Bronchial epithelial cell (primary cell): ENCODE measurements around the gene ELOVL5. TPM values are rescaled to one million over a fixed set of nuclear protein-coding genes. Genes with fewer than 3 reads are reported as not detected.

Experiments
- DNase-seq: peaks from one replicate; pipeline ENCODE4 v3.0.0-alpha.2; 2010; ENCODE audit warnings: low read depth
- FAIRE-seq: peaks from 2 replicates; lab custom pipeline; 2011; peaks lifted over from hg19 to GRCh38; lab: Jason Lieb, UNC
- H3K27me3 ChIP-seq: 2 replicates; pipeline ENCODE4 v1.5.1; 2011; ENCODE audit warnings: low read length; ENCODE audit not compliant: control insufficient read depth, insufficient read depth
- H3K36me3 ChIP-seq: 2 replicates; pipeline ENCODE4 v1.5.1; 2011; ENCODE audit warnings: low read length; ENCODE audit not compliant: control insufficient read depth, insufficient read depth
- H3K4me3 ChIP-seq: 2 replicates; pipeline ENCODE4 v1.5.1; 2011; ENCODE audit warnings: mild to moderate bottlenecking, low read depth, low read length, control low read depth
- total RNA-seq: library from RNA; depleted of rRNA; stranded (reverse); fragments of >200 nt; gene quantifications from 2 replicates; pipeline ENCODE4 v1.2.1, GENCODE V29; 2014
- TF ChIP-seq, protein P1 (sequence below): IDR thresholded peaks from 2 replicates; pipeline ENCODE4 v1.5.1; 2011; ENCODE audit warnings: mild to moderate bottlenecking, moderate library complexity, low read length, control low read depth, inconsistent platforms; ENCODE audit not compliant: insufficient read depth, severe bottlenecking

ELOVL5 gene
- total RNA-seq, 1 donor from 2014 or later, result 42.1 TPM

DNA sequence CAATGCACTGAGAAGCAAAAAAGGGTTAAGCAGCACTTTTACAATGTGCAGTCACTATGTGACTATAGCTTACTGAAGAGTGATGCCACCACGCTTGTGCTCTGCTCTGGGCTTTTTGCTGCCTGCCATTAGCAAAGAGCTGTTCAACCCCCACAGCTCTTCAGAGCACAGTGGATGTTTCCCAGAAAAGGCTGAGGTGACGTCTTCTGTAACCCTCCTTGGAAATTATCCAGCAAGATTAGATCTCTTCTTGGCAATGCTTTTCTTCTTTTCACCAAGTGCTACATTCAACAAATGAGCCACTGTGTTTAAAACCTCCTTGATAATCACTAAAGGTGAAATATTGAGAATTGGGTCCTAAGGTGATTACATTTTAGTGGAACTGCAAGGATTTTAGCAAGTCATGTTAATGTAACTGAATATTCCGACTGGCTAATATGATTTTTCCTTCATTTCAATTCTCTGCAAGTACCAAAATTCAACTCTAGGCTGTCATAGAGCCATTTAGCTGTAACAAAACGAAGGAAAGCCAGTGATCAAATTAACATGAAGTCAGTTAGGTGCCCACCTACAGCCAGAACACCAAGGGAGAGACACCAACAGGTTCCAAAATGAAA is 34.9 kb downstream of the ELOVL5 start:
- TF ChIP-seq, protein P1, sequence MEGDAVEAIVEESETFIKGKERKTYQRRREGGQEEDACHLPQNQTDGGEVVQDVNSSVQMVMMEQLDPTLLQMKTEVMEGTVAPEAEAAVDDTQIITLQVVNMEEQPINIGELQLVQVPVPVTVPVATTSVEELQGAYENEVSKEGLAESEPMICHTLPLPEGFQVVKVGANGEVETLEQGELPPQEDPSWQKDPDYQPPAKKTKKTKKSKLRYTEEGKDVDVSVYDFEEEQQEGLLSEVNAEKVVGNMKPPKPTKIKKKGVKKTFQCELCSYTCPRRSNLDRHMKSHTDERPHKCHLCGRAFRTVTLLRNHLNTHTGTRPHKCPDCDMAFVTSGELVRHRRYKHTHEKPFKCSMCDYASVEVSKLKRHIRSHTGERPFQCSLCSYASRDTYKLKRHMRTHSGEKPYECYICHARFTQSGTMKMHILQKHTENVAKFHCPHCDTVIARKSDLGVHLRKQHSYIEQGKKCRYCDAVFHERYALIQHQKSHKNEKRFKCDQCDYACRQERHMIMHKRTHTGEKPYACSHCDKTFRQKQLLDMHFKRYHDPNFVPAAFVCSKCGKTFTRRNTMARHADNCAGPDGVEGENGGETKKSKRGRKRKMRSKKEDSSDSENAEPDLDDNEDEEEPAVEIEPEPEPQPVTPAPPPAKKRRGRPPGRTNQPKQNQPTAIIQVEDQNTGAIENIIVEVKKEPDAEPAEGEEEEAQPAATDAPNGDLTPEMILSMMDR, result no peak
- no peak for FAIRE-seq
- DNase-seq, result no peak
- H3K27me3 ChIP-seq, result no peaks in the 10 kb centered on the region
- no peak overlapping the region for H3K4me3 ChIP-seq
- H3K36me3 ChIP-seq, result no peaks in the 10 kb centered on the region

DNA sequence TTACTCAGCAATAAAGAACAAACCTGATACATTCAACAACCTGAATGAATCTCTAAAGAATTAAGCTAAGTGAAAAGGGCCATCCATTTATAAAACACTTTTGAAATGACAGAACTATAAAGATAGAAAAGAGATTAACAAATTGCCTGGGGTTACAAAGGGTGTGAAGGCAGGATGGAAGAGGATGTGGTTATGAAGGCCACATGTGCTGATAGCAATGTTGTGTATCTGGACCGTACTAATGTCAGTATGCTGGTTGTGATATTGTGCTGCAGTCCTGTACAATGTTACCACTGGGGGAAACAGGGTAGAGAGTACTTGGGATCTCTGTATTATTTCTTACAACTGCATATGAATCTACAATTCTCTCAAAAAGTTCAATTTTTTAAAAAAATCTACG is 36.4 kb downstream of the ELOVL5 start:
- TF ChIP-seq, protein P1, result no peak
- Histone ChIP-seq H3K27me3 (no peaks in the 10 kb centered on the region), H3K36me3 (no peaks in the 10 kb centered on the region), H3K4me3 (no peak overlapping the region)
- no peak for FAIRE-seq
- no peak for DNase-seq

DNA sequence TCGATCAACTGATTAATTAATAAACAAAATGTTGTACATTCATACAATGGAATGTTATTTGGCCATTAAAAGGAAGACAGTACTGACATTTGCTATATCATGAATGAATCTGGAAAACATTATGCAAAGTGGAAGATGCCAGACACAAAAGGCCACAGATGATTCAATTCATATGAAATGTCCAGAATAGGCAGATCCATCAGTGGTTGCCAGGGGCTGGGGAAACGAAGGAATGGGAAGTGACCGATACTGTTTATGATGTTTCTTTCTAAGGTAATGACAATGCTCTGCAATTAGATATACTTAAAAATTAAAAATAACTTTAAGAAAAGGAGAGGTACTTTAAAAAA is 37.2 kb downstream of the ELOVL5 start:
- Histone ChIP-seq H3K36me3 (no peaks in the 10 kb centered on the region), H3K4me3 (no peak overlapping the region), H3K27me3 (no peaks in the 10 kb centered on the region)
- no peak for FAIRE-seq
- no peak for DNase-seq
- TF ChIP-seq, protein P1, result no peak

DNA sequence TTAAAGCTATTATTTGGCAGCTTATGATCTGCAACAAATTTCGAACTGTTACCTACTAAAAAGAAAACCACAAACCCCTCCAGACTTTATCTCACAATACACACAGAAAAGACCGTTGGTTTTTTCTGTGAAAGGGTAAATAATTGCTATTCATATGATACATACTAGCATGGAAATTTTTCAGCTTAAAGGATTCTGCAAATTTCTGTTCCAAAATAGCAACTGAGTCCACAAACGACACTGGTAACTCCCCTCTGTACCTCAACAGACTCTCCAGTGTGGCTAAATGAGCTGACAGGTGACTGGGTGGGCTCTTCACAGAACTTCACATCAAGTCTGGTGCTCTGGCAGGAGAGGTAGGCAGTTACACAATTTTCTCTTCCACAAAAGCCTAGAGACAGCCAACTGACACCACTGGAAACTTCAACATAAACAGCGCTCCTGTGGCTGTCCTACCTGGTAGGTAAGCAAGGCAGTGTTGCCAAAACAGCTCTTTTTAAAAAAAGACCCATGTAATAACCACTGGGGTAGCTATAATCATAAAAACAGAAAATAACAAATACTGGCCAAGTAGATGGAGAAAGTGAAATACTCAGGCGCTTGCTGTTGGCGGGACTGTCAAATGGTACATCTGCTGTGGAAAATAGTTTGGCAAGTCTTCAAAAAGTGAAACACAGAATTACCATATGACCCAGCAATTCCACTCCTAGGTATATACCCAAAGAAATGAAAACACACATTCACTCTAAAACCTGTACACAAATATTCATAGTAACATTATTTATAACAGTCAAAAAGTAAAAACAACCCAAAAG is 37.8 kb downstream of the ELOVL5 start:
- Histone ChIP-seq H3K4me3 (no peak overlapping the region), H3K36me3 (no peaks in the 10 kb centered on the region), H3K27me3 (no peaks in the 10 kb centered on the region)
- FAIRE-seq, result no peak
- TF ChIP-seq, protein P1, result no peak
- DNase-seq, result no peak

DNA sequence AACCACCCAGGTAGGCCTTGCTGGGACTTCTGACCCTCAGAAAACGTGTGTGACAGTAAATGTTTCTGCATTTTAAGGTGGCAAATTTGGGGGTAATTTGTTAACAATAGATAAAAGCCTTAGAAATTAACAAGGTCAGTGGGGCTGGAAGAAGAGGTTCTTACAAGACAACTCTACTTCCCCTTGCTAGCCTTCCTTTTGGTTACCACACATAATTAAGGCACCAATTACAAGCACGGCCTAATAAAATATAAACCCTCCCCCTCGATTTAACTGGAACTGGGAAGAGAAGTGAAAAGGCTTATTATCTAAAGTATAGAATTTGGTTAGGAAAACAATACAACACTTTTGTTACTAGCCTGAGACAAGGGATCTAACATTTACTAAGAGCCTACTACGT is 38.8 kb downstream of the ELOVL5 start:
- Histone ChIP-seq H3K36me3 (no peaks in the 10 kb centered on the region), H3K27me3 (no peaks in the 10 kb centered on the region), H3K4me3 (no peak overlapping the region)
- FAIRE-seq (no peak), DNase-seq (no peak)
- TF ChIP-seq, protein P1, result no peak
